ENCODE measurements around the gene FARP1. TPM values are rescaled to one million over a fixed set of nuclear protein-coding genes. Genes with fewer than 3 reads are reported as not detected.

The FARP1 gene
- total RNA-seq, 1 experiment from 2014 or later, result 96.6 TPM

DNA sequence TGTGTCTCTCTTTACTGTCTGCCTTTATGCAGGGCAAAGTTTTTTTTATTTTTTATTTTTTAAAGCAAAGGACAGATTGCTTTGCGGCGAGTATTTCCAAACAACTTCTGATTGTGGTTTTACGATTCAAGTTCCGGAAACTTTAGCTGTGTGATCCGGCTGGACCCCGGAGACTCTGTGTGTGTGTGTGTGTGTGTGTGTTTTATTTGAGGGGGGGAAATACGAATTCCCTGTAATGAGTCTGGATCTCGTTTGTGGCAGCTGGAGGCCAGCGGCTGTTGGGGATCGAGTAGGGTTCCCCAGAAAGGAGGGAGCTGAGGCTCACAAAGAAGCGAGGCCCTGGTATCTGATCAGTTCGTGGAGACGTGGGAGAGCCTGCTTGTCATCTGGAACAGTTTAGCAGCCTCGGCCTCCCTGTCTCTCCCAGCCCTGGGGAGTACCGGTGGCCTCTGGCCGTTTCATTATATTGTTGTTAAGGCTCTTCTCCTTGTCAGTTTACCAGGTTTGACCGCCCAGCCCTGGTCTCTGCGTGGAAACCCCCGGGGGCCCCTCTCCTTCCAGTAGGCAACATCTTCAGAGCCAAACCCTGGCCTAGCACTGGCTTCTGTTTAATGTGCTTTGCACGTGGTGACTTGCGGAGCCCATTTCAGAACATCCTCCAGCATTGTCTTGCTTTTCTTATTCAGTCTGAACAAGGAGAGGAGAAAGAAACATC is 1.3 kb downstream of the FARP1 start:
- H3K4me1 Mint-ChIP-seq, result peaks cover 45% of the 10 kb centered on the region
- ATAC-seq (no peak), DNase-seq (ENCODE audit: low spot score) (no peak)
- H3K27me3 Mint-ChIP-seq (ENCODE audit: low read depth), result peaks cover 30% of the 10 kb centered on the region
- peak overlapping the region; percentile 88 for H3K4me3 Mint-ChIP-seq
- no peak overlapping the region for H3K27ac Mint-ChIP-seq
- ChIA-PET CTCF (interaction anchor here (1.0 kb wide), 2 partner anchors 111 to 304 kb away, joined by 3 to 4 read pairs; no protein-coding TSS in a partner anchor), POLR2A (interaction anchor here (1.0 kb wide), 1 partner anchor 206 kb away, joined by 3 read pairs; no protein-coding TSS in a partner anchor)
- TF ChIP-seq, protein P1, sequence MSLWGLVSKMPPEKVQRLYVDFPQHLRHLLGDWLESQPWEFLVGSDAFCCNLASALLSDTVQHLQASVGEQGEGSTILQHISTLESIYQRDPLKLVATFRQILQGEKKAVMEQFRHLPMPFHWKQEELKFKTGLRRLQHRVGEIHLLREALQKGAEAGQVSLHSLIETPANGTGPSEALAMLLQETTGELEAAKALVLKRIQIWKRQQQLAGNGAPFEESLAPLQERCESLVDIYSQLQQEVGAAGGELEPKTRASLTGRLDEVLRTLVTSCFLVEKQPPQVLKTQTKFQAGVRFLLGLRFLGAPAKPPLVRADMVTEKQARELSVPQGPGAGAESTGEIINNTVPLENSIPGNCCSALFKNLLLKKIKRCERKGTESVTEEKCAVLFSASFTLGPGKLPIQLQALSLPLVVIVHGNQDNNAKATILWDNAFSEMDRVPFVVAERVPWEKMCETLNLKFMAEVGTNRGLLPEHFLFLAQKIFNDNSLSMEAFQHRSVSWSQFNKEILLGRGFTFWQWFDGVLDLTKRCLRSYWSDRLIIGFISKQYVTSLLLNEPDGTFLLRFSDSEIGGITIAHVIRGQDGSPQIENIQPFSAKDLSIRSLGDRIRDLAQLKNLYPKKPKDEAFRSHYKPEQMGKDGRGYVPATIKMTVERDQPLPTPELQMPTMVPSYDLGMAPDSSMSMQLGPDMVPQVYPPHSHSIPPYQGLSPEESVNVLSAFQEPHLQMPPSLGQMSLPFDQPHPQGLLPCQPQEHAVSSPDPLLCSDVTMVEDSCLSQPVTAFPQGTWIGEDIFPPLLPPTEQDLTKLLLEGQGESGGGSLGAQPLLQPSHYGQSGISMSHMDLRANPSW (CRISPR knock-in tag; conservative IDR thresholded peaks at IDR 0.05; ENCODE audit: low read depth), result no peak
- TF ChIP-seq, protein P2, sequence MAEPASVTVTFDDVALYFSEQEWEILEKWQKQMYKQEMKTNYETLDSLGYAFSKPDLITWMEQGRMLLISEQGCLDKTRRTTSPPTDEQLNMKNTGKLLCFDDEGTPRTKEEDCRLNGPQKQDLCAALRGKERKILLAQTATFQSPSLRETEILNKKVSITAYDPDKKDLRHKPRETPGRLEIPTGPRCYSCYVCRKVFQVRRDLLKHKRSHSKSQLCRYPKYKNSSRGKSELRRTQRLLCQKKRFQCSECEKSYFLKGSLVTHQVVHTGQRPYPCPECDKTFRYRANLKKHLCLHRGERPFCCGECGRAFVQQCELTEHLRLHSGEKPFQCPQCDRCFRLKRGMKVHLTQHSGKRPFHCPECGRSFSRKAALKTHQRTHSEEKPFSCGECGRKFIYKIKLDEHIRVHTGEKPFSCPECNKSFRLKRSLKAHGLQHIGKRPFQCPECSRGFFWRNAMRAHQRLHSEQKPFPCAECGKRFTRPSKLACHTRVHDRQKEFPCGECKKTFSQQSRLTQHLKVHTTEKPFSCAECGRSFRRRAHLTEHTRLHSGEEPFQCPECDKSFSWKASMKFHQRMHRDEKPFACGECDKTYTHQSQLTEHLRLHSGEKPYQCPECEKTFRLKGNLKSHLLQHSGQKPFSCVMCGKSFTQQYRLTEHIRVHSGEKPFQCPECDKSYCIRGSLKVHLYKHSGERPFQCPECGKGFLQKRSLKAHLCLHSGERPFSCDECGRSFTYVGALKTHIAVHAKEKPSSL (CRISPR knock-in tag; conservative IDR thresholded peaks at IDR 0.05), result no peak
- TF ChIP-seq, protein P3, sequence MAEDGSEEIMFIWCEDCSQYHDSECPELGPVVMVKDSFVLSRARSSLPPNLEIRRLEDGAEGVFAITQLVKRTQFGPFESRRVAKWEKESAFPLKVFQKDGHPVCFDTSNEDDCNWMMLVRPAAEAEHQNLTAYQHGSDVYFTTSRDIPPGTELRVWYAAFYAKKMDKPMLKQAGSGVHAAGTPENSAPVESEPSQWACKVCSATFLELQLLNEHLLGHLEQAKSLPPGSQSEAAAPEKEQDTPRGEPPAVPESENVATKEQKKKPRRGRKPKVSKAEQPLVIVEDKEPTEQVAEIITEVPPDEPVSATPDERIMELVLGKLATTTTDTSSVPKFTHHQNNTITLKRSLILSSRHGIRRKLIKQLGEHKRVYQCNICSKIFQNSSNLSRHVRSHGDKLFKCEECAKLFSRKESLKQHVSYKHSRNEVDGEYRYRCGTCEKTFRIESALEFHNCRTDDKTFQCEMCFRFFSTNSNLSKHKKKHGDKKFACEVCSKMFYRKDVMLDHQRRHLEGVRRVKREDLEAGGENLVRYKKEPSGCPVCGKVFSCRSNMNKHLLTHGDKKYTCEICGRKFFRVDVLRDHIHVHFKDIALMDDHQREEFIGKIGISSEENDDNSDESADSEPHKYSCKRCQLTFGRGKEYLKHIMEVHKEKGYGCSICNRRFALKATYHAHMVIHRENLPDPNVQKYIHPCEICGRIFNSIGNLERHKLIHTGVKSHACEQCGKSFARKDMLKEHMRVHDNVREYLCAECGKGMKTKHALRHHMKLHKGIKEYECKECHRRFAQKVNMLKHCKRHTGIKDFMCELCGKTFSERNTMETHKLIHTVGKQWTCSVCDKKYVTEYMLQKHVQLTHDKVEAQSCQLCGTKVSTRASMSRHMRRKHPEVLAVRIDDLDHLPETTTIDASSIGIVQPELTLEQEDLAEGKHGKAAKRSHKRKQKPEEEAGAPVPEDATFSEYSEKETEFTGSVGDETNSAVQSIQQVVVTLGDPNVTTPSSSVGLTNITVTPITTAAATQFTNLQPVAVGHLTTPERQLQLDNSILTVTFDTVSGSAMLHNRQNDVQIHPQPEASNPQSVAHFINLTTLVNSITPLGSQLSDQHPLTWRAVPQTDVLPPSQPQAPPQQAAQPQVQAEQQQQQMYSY (CRISPR knock-in tag; IDR thresholded peaks at IDR 0.05), result no peak
- TF ChIP-seq NFYB (CRISPR knock-in tag; conservative IDR thresholded peaks at IDR 0.05; ENCODE audit: low read depth) (no peak), ZNF671 (CRISPR knock-in tag; IDR thresholded peaks at IDR 0.05) (no peak), MYBL2 (CRISPR knock-in tag; IDR thresholded peaks at IDR 0.05) (no peak), ARID4B (CRISPR knock-in tag; IDR thresholded peaks at IDR 0.05; ENCODE audit: borderline replicate concordance) (no peak), TP53 (CRISPR knock-in tag; IDR thresholded peaks at IDR 0.05) (no peak), GTF2I (CRISPR knock-in tag; conservative IDR thresholded peaks at IDR 0.05) (no peak), GRHL2 (CRISPR knock-in tag; IDR thresholded peaks at IDR 0.05; ENCODE audit: insufficient replicate concordance, severe bottlenecking) (no peak)
- peaks cover 2% of the 10 kb centered on the region; the same call in 1 of the 2 replicates for H3K36me3 Mint-ChIP-seq
- no peaks in the 10 kb centered on the region for H3K9me3 Mint-ChIP-seq

All from WTC11 (cell line).